ENCODE measurements around the gene LCN1.
"Not testable (repeated sequence)": the region's sequence is repeated elsewhere in the genome, so short reads cannot be mapped to it uniquely, and the experiment has no call there.

LCN1 gene

GRCh38 chr9:135522137-135522877 lies 1.1 kb downstream of the LCN1 start:
- Histone ChIP-seq H3K27ac (no peak overlapping the region), H3K9me3 (no peaks in the 10 kb centered on the region), H3K4me1 (peaks cover 23% of the 10 kb centered on the region), H3K27me3 (no peaks in the 10 kb centered on the region), H3K4me2 (peak overlapping the region; percentile 76), H3K36me3 (no peaks in the 10 kb centered on the region), H3K4me3 (no peak overlapping the region), H4K20me1 (no peaks in the 10 kb centered on the region), H3K9ac (no peak overlapping the region)
- no peak for TF ChIP-seq Cebpa-rat (IDR thresholded peaks at IDR 0.05)

- no peaks in the 10 kb centered on the region for H3K36me3 ChIP-seq
- H3K27me3 ChIP-seq, result no peaks in the 10 kb centered on the region
- no peak for TF ChIP-seq Cebpa-rat (IDR thresholded peaks at IDR 0.05)
- no peak overlapping the region for H3K4me3 ChIP-seq
- H4K20me1 ChIP-seq, result no peaks in the 10 kb centered on the region
- no peak overlapping the region for H3K9ac ChIP-seq
- no peaks in the 10 kb centered on the region for H3K9me3 ChIP-seq
- no peak overlapping the region for H3K27ac ChIP-seq
- peaks cover 23% of the 10 kb centered on the region for H3K4me1 ChIP-seq
- H3K4me2 ChIP-seq, result peak overlapping the region; percentile 76
Observed at GRCh38 chr9:135522931-135523330, 1.7 kb downstream of the LCN1 start.

DNA sequence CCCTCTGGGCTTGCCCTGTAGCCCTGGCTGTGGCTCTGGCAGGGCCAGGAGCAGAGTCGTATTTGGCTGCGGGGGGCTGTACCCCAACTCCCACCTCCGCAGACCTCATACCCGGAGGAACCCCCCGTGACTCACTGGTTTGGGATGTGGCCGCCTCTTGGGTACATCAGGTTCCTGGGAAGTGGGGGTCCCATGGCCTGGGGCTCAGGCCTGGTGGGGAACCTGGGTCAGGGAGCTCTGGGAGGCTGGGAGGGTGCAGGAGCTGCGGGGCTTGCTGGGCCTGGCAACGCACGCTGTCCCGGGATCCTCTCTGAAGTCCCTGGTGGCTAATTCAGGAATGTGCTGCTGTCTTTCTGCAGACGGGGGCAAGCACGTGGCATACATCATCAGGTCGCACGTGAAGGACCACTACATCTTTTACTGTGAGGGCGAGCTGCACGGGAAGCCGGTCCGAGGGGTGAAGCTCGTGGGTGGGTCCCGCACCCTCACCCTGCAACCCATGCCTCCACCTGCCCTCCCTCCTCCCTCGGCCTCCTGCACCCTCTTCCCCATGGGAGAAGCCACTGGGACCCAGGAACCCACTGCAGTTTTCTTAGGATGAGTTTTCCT lies 2.4 kb downstream of the LCN1 start:
- peaks cover 23% of the 10 kb centered on the region for H3K4me1 ChIP-seq
- H3K27ac ChIP-seq, result no peak overlapping the region
- no peaks in the 10 kb centered on the region for H3K9me3 ChIP-seq
- H4K20me1 ChIP-seq, result no peaks in the 10 kb centered on the region
- no peaks in the 10 kb centered on the region for H3K36me3 ChIP-seq
- H3K4me3 ChIP-seq, result no peak overlapping the region
- no peak overlapping the region for H3K9ac ChIP-seq
- no peak for TF ChIP-seq Cebpa-rat (IDR thresholded peaks at IDR 0.05)
- H3K27me3 ChIP-seq, result no peaks in the 10 kb centered on the region
- H3K4me2 ChIP-seq, result no peak overlapping the region; the same call in 1 of the 2 replicates

DNA sequence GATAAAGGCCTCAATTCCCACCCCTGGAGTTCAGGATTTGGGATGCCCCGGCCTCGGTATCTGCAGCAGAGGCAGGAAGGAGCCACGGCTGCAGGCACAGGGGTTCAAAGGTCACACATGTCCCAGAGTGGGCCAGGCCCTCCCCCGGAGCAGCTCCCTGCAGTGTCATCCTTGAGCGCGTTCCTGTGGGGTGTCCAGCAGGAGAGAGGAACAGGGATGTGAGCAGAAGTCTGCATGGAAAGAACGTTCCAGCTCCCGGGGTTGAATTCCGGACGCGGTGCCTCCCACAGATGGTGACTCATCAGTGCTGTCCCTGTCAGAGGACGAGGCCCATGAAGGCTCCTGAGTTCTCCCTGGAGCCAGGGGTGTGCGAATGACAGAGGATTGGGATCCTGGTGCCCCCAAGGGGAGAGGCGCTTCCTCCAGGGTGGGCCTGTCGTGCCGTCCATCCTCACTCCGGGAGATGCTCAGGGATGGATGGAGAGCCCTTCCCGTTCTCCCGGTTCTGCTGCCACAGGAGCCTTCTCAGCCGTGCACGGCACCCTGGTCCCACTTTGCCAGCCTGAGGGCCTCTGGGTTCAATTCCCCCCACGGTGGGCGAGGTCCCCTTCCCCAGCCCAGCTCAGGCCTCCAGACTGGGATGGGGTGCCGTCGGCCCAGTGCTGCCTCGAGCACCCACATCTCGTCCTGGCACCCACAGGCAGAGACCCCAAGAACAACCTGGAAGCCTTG lies 3.1 kb downstream of the LCN1 start:
- Histone ChIP-seq H3K27me3 (no peaks in the 10 kb centered on the region), H4K20me1 (no peaks in the 10 kb centered on the region), H3K9me3 (no peaks in the 10 kb centered on the region), H3K27ac (no peak overlapping the region), H3K36me3 (no peaks in the 10 kb centered on the region), H3K9ac (no peak overlapping the region), H3K4me1 (peaks cover 23% of the 10 kb centered on the region), H3K4me2 (no peak overlapping the region), H3K4me3 (no peak overlapping the region)
- TF ChIP-seq Cebpa-rat (IDR thresholded peaks at IDR 0.05), result no peak

DNA sequence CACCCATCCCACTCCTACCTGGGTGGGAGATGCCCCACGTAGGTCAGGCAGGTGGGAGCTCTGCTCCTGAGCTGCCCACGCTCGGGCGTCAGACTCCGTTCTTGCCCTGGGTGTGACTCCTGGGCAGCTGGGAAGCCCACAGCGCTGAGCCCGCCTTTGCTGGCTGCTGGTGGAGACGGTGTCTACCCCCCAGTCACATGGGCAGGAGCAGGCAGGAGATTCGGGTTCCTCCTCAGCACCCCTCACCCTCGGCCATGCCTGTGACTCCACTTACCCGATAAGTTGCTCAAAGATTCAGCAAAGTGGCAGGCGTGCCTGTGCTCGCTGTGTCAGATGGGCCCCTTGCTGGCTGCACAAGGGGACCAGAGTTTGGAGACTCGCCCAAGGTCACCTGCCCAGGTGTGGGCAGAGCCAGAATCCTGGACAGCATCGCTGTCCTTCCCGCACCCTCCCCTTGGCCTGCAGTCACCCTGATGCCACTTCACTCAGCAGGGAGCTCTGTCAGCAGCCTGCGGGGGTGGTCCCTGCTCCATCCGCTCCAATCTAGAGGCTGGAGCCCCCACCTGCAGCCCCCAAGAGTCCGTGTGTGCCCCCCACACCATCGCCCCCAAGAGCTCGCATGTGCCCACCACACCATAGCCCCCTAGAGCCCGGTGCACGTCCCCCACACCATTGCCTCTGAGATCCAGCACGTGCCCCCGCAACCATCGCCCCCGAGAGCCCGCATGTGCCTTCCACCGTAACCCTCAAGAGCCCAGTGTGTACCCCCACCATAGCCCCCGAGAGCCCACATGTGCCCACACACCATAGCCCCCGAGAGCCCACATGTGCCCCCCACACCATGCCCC lies 4.2 kb downstream of the LCN1 start:
- H3K4me3 ChIP-seq, result no peak overlapping the region
- no peaks in the 10 kb centered on the region for H3K36me3 ChIP-seq
- no peak overlapping the region for H3K9ac ChIP-seq
- no peaks in the 10 kb centered on the region for H4K20me1 ChIP-seq
- peaks cover 23% of the 10 kb centered on the region for H3K4me1 ChIP-seq
- no peak overlapping the region for H3K4me2 ChIP-seq
- H3K27ac ChIP-seq, result no peak overlapping the region
- TF ChIP-seq Cebpa-rat (IDR thresholded peaks at IDR 0.05), result no peak
- H3K9me3 ChIP-seq, result no peaks in the 10 kb centered on the region
- H3K27me3 ChIP-seq, result no peaks in the 10 kb centered on the region

DNA sequence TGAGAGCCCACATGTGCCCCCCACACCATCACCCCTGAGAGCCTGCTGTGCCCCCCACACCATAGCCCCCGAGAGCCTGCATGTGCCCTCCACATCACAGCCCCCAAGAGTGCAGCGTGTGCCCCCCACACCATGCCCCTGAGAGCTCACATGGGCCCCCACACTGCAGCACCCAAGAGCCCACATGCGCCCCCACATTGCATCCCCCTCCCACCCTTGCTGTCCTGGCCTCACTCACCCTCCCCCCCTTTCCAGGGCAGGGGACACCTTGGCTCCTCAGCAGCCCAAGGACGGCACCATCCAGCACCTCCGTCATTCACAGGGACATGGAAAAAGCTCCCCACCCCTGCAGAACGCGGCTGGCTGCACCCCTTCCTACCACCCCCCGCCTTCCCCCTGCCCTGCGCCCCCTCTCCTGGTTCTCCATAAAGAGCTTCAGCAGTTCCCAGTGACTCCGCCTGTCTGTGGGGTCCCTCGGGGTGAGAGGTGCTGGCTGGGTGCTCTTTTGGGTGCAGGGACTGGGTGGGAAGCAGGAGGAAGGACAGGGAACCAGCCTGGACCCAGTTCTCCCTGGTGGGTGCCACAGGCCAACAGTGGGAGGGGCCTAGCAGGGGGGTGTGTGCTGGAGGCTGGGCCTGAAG lies 5.0 kb downstream of the LCN1 start:
- no peak overlapping the region for H3K4me2 ChIP-seq
- H3K4me1 ChIP-seq, result peaks cover 23% of the 10 kb centered on the region
- no peak overlapping the region for H3K9ac ChIP-seq
- H3K4me3 ChIP-seq, result no peak overlapping the region
- TF ChIP-seq Cebpa-rat (IDR thresholded peaks at IDR 0.05), result no peak
- no peaks in the 10 kb centered on the region for H3K9me3 ChIP-seq
- H3K27ac ChIP-seq, result no peak overlapping the region
- no peaks in the 10 kb centered on the region for H3K36me3 ChIP-seq
- no peaks in the 10 kb centered on the region for H4K20me1 ChIP-seq
- H3K27me3 ChIP-seq, result no peaks in the 10 kb centered on the region

GRCh38 chr9:135526730-135527571 lies 5.7 kb downstream of the LCN1 start:
- Histone ChIP-seq H4K20me1 (no peaks in the 10 kb centered on the region), H3K4me1 (peaks cover 22% of the 10 kb centered on the region), H3K27ac (no peak overlapping the region), H3K36me3 (no peaks in the 10 kb centered on the region), H3K9me3 (no peaks in the 10 kb centered on the region), H3K9ac (no peak overlapping the region), H3K4me2 (no peak overlapping the region), H3K4me3 (no peak overlapping the region), H3K27me3 (no peaks in the 10 kb centered on the region)
- no peak for TF ChIP-seq Cebpa-rat (IDR thresholded peaks at IDR 0.05)

- H3K4me1 ChIP-seq, result peaks cover 11% of the 10 kb centered on the region
- H3K4me3 ChIP-seq, H3K27ac ChIP-seq, H3K4me2 ChIP-seq, H3K9ac ChIP-seq, H3K36me3 ChIP-seq, H4K20me1 ChIP-seq, H3K9me3 ChIP-seq: not testable (repeated sequence)
- peaks cover 10% of the 10 kb centered on the region for H3K27me3 ChIP-seq
Observed at GRCh38 chr9:135528842-135529435, 7.7 kb downstream of the LCN1 start.

Measured in BLaER1 (cell line).